ENCODE data around the gene EFTUD2.
"Not testable (repeated sequence)": the region's sequence is repeated elsewhere in the genome, so short reads cannot be mapped to it uniquely, and the experiment has no call there.

The EFTUD2 gene

GRCh38 chr17:44827863-44828262 is 71.4 kb downstream of the EFTUD2 start:
- Mint-ChIP-seq H3K4me1 (ENCODE audit: low read depth) (peaks cover 15% of the 10 kb centered on the region), H3K4me3 (no peak overlapping the region), H3K36me3 (ENCODE audit: low read depth) (no peaks in the 10 kb centered on the region), H3K27ac (no peak overlapping the region), H3K27me3 (peaks cover 88% of the 10 kb centered on the region), H3K9me3 (no peaks in the 10 kb centered on the region)
- intact Hi-C loops (cut with micrococcal nuclease): no loop called here

- no peaks in the 10 kb centered on the region for H3K36me3 Mint-ChIP-seq (ENCODE audit: low read depth)
- no peak overlapping the region for H3K4me3 Mint-ChIP-seq
- intact Hi-C loops (cut with micrococcal nuclease): no loop called here
- H3K9me3 Mint-ChIP-seq: no peaks in the 10 kb centered on the region
- H3K4me1 Mint-ChIP-seq (ENCODE audit: low read depth): peaks cover 15% of the 10 kb centered on the region
- H3K27me3 Mint-ChIP-seq: peaks cover 75% of the 10 kb centered on the region
- no peak overlapping the region for H3K27ac Mint-ChIP-seq
Observed at GRCh38 chr17:44826123-44826790, 73.0 kb downstream of the EFTUD2 start.

- intact Hi-C loops (cut with micrococcal nuclease); H3K4me1 Mint-ChIP-seq (ENCODE audit: low read depth); H3K9me3 Mint-ChIP-seq; H3K27ac Mint-ChIP-seq; H3K4me3 Mint-ChIP-seq; H3K36me3 Mint-ChIP-seq (ENCODE audit: low read depth): not testable (repeated sequence)
- H3K27me3 Mint-ChIP-seq: peaks cover 65% of the 10 kb centered on the region
Observed at GRCh38 chr17:44825236-44825635, 74.0 kb downstream of the EFTUD2 start.

- Mint-ChIP-seq H3K27ac (no peak overlapping the region), H3K36me3 (ENCODE audit: low read depth) (no peaks in the 10 kb centered on the region), H3K4me3 (no peak overlapping the region), H3K27me3 (peaks cover 47% of the 10 kb centered on the region), H3K9me3 (no peaks in the 10 kb centered on the region), H3K4me1 (ENCODE audit: low read depth) (no peaks in the 10 kb centered on the region)
- intact Hi-C loops (cut with micrococcal nuclease): no loop called here
Observed at GRCh38 chr17:44820631-44821212, 78.5 kb downstream of the EFTUD2 start.

GRCh38 chr17:44818508-44818907 is 80.7 kb downstream of the EFTUD2 start:
- H3K36me3 Mint-ChIP-seq (ENCODE audit: low read depth); intact Hi-C loops (cut with micrococcal nuclease); H3K4me1 Mint-ChIP-seq (ENCODE audit: low read depth); H3K4me3 Mint-ChIP-seq; H3K9me3 Mint-ChIP-seq; H3K27ac Mint-ChIP-seq: not testable (repeated sequence)
- peaks cover 36% of the 10 kb centered on the region for H3K27me3 Mint-ChIP-seq

- no peaks in the 10 kb centered on the region for H3K9me3 Mint-ChIP-seq
- no peaks in the 10 kb centered on the region for H3K4me1 Mint-ChIP-seq (ENCODE audit: low read depth)
- H3K27ac Mint-ChIP-seq: no peak overlapping the region
- peaks cover 32% of the 10 kb centered on the region for H3K27me3 Mint-ChIP-seq
- H3K36me3 Mint-ChIP-seq (ENCODE audit: low read depth): no peaks in the 10 kb centered on the region
- H3K4me3 Mint-ChIP-seq: no peak overlapping the region
- intact Hi-C loops (cut with micrococcal nuclease): no loop called here
Observed at GRCh38 chr17:44812263-44812662, 87.0 kb downstream of the EFTUD2 start.

- intact Hi-C loops (cut with micrococcal nuclease); H3K4me1 Mint-ChIP-seq (ENCODE audit: low read depth): not testable (repeated sequence)
Observed at GRCh38 chr17:44808656-44809388, 90.4 kb downstream of the EFTUD2 start.

GRCh38 chr17:44808156-44808555 is 91.1 kb downstream of the EFTUD2 start:
- H3K4me3 Mint-ChIP-seq: no peak overlapping the region
- intact Hi-C loops (cut with micrococcal nuclease): no loop called here
- no peaks in the 10 kb centered on the region for H3K36me3 Mint-ChIP-seq (ENCODE audit: low read depth)
- H3K27me3 Mint-ChIP-seq: peaks cover 37% of the 10 kb centered on the region
- no peak overlapping the region for H3K27ac Mint-ChIP-seq
- no peaks in the 10 kb centered on the region for H3K9me3 Mint-ChIP-seq
- no peaks in the 10 kb centered on the region for H3K4me1 Mint-ChIP-seq (ENCODE audit: low read depth)

More at GRCh38 chr17:44808656-44809388, 90.4 kb downstream of the EFTUD2 start:
- H3K4me3 Mint-ChIP-seq; H3K36me3 Mint-ChIP-seq (ENCODE audit: low read depth); H3K9me3 Mint-ChIP-seq; H3K27ac Mint-ChIP-seq: not testable (repeated sequence)
- H3K27me3 Mint-ChIP-seq: peaks cover 41% of the 10 kb centered on the region

- Mint-ChIP-seq H3K36me3 (ENCODE audit: low read depth) (no peaks in the 10 kb centered on the region), H3K27me3 (peaks cover 34% of the 10 kb centered on the region), H3K27ac (no peak overlapping the region), H3K4me3 (no peak overlapping the region), H3K4me1 (ENCODE audit: low read depth) (no peaks in the 10 kb centered on the region), H3K9me3 (no peaks in the 10 kb centered on the region)
- intact Hi-C loops (cut with micrococcal nuclease): no loop called here
Observed at GRCh38 chr17:44807817-44808155, 91.5 kb downstream of the EFTUD2 start.

- intact Hi-C loops (cut with micrococcal nuclease): no loop called here
- Mint-ChIP-seq H3K36me3 (ENCODE audit: low read depth) (no peaks in the 10 kb centered on the region), H3K4me3 (no peak overlapping the region), H3K27ac (no peak overlapping the region), H3K4me1 (ENCODE audit: low read depth) (no peaks in the 10 kb centered on the region), H3K9me3 (no peaks in the 10 kb centered on the region), H3K27me3 (peaks cover 35% of the 10 kb centered on the region)
Observed at GRCh38 chr17:44807093-44807816, 92.0 kb downstream of the EFTUD2 start.

- Mint-ChIP-seq H3K36me3 (ENCODE audit: low read depth) (no peaks in the 10 kb centered on the region), H3K4me3 (no peak overlapping the region), H3K27me3 (peaks cover 34% of the 10 kb centered on the region), H3K27ac (no peak overlapping the region), H3K4me1 (ENCODE audit: low read depth) (no peaks in the 10 kb centered on the region), H3K9me3 (no peaks in the 10 kb centered on the region)
- intact Hi-C loops (cut with micrococcal nuclease): no loop called here
Observed at GRCh38 chr17:44804302-44805089, 94.7 kb downstream of the EFTUD2 start.

GRCh38 chr17:44801880-44802279 is 97.4 kb downstream of the EFTUD2 start:
- Mint-ChIP-seq H3K4me3 (no peak overlapping the region), H3K4me1 (ENCODE audit: low read depth) (no peaks in the 10 kb centered on the region), H3K27ac (no peak overlapping the region), H3K36me3 (ENCODE audit: low read depth) (no peaks in the 10 kb centered on the region), H3K27me3 (peaks cover 22% of the 10 kb centered on the region), H3K9me3 (no peaks in the 10 kb centered on the region)
- intact Hi-C loops (cut with micrococcal nuclease): no loop called here

Data from dendritic cell treated with granulocyte-macrophage colony-stimulating factor and Interleukin-4, amounts not matched to agents 40 ng/mL and 50 ng/mL, for 4 days (primary cell).